Heart left ventricle (tissue), 16 donors: ENCODE measurements around the gene GPBP1. TPM values are rescaled to one million over a fixed set of nuclear protein-coding genes. Genes with fewer than 3 reads are reported as not detected.

Experiments used
- ATAC-seq, 4 donors: fragments of 200-7000 bp; cut with Tn5 transposase; one replicate each; pipeline ENCODE4 v1.9.1; 2020 to 2022; ENCODE audit warnings: moderate library complexity in 4 of 4, mild to moderate bottlenecking in 3 of 4, moderate number of reproducible peaks in 1 of 4
- DNase-seq, 5 donors: peaks; one replicate each; pipeline ENCODE4 v3.0.0-alpha.2; 2020
- H3K27ac ChIP-seq, 12 donors: fragments of 200-600 bp; sonication (generic) in 4 of 12; one replicate each; pipeline versions ENCODE4 v1.5.0 to v1.8.0; 2016 to 2022; ENCODE audit warnings: mild to moderate bottlenecking in 2 of 12
- H3K27me3 ChIP-seq, 9 donors: fragments of 200-600 bp; sonication (generic) in 2 of 9; one replicate each; pipeline versions ENCODE4 v1.5.1 to v1.8.0; 2016 to 2022; ENCODE audit warnings: mild to moderate bottlenecking in 3 of 9
- H3K36me3 ChIP-seq, 9 donors: fragments of 200-600 bp; sonication (generic) in 2 of 9; one replicate each; pipeline versions ENCODE4 v1.5.0 to v1.8.0; 2018 to 2022; ENCODE audit warnings: mild to moderate bottlenecking in 2 of 9
- H3K4me1 ChIP-seq, 12 donors: fragments of 200-600 bp; sonication (generic) in 4 of 12; one replicate each; pipeline versions ENCODE4 v1.5.0 to v1.8.0; 2016 to 2022; ENCODE audit warnings: mild to moderate bottlenecking in 3 of 12
- H3K4me3 ChIP-seq, 12 donors: fragments of 200-600 bp; sonication (generic) in 4 of 12; one replicate each; pipeline versions ENCODE4 v1.5.0 to v1.8.0; 2017 to 2022; ENCODE audit warnings: mild to moderate bottlenecking in 9 of 12, moderate library complexity in 4 of 12
- H3K9me3 ChIP-seq, 12 donors: fragments of 200-600 bp; sonication (generic) in 4 of 12; one replicate each; pipeline versions ENCODE4 v1.5.0 to v1.8.0; 2016 to 2022; ENCODE audit warnings: mild to moderate bottlenecking in 1 of 12
- CTCF ChIP-seq, 12 donors: fragments of 200-600 bp; sonication (generic) in 4 of 12; IDR thresholded peaks; one replicate each; pipeline versions ENCODE4 v1.5.0 to v1.8.0; 2018 to 2022; ENCODE audit warnings: antibody characterized with exemption in 12 of 12, mild to moderate bottlenecking in 5 of 12
- POLR2A ChIP-seq, 2 donors: fragments of 450-650 bp; IDR thresholded peaks; one replicate each; pipeline ENCODE4 v1.6.1; 2017; ENCODE audit warnings: antibody characterized with exemption in 2 of 2, mild to moderate bottlenecking in 2 of 2, moderate library complexity in 2 of 2
- WGBS, 4 donors: extraction: QIAGEN DNeasy Blood & Tissue Kit in 2 of 4; methylation state at CpG; one replicate each; pipeline versions ENCODE4 v1.1.5 to v1.1.7; 2013 to 2018; 5-methylcytosine and 5-hydroxymethylcytosine counted together
- intact Hi-C, 10 donors: fragments of 100-400 bp; cut with DNase I; formaldehyde crosslinking; loops; one replicate each; pipeline versions ENCODE4 v1.11.1 to v1.14.2; 2022
- polyA plus RNA-seq, 2 donors: library from polyadenylated mRNA; stranded (reverse); fragments of 200-250 nt; gene quantifications; one replicate each; pipeline ENCODE4 v1.2.3, GENCODE V29; 2013
- total RNA-seq, 9 donors: library from RNA; depleted of rRNA in 2 of 9; stranded (reverse); fragments of >200 nt in 2 of 9; fragmentation: NEBNext Ultra II Directional in 3 of 9; extraction: Animal tissue kit (Norgen Biotek cat#: 25700) in 3 of 9; gene quantifications; one replicate each; pipeline versions ENCODE4 v1.1.0 to v1.2.4, GENCODE V29; 2016 to 2023
- donor health status: ischemic (EF 13 %, LVEDD 7.1; RV severe dilation, severe dysfunction).
- donor health status: healthy with polysubstance abuse.
- donor health status: DM: no; HTN: yes; CAD: no.
- donor health status: DM: no; HTN: no; CAD: no.
- donor health status: ischemic (EF 25% LVEDD 6.9; RV normal size, moderate dysfunction).
- donor health status: ischemic (EF 25% LVEDD 5.7; RV mildly dilated, moderate dysfunction).
- donor health status: healthy.
- donor health status: DM: yes; HTN: yes; CAD: no.
- donor health status: ischemic (EF 35%, LVEDD 5.7; RV mildly dilated, moderate dysfunction).
- donor health status: nonischemic (EF 11% LVEDD 7.7; RV severe dilation, severe dysfunction).
- donor health status: DM: yes; HTN: yes; CAD: no.
- donor health status: PGD.
- donor health status: ischemic (EF 29% LVEDD 5.4; RV normal size, mild dysfunction).
- donor health status: nonischemic (EF 23%, LVEDD 6.1; RV moderate dilation, normal function).

GPBP1 gene
- total and polyA plus RNA-seq, 11 donors, result 31.0 to 60.9 (median 49.5) TPM

- ATAC-seq, result no peak
Observed at GRCh38 chr5:57137401-57137800, 36.5 kb upstream of the GPBP1 start.

GRCh38 chr5:57152316-57152715 is 21.5 kb upstream of the GPBP1 start:
- ATAC-seq, result no peak
- H3K4me1 ChIP-seq, result no peaks in the 10 kb centered on the region
- H3K27ac ChIP-seq, result no peak overlapping the region
- intact Hi-C loops, result no loop called here
- TF ChIP-seq POLR2A (IDR thresholded peaks at IDR 0.05) (no peak), CTCF (IDR thresholded peaks at IDR 0.05) (no peak)
- H3K36me3 ChIP-seq, result no peaks in the 10 kb centered on the region
- 72 to 83% (median 80%) methylated on average over 4 of the region's 4 CpGs for WGBS, 4 donors
- no peak overlapping the region for H3K4me3 ChIP-seq
- DNase-seq, result no peak
- peaks cover 0 to 4% (median 0%) of the 10 kb centered on the region in 12 donors for H3K9me3 ChIP-seq
- H3K27me3 ChIP-seq, result no peaks in the 10 kb centered on the region

More at GRCh38 chr5:57137401-57137800, 36.5 kb upstream of the GPBP1 start:
- H3K4me3 ChIP-seq, result no peak overlapping the region
- TF ChIP-seq CTCF (IDR thresholded peaks at IDR 0.05), result no peak
- no peak for TF ChIP-seq POLR2A (IDR thresholded peaks at IDR 0.05)
- WGBS, 4 donors, result 65 to 76% (median 73%) methylated on average over 2 of the region's 2 CpGs
- H3K27me3 ChIP-seq, result peaks cover 0 to 2% (median 0%) of the 10 kb centered on the region in 9 donors
- no peak overlapping the region for H3K27ac ChIP-seq
- intact Hi-C loops, result loop anchor here in 9 of 10 donors (5.0 to 10.0 kb wide), 6 partner anchors 85 to 873 kb away; partner anchors contain the start of gene SETD9 (in 2 of the 9)
- no peaks in the 10 kb centered on the region for H3K9me3 ChIP-seq
- no peaks in the 10 kb centered on the region for H3K4me1 ChIP-seq
- H3K36me3 ChIP-seq, result no peaks in the 10 kb centered on the region
- no peak for DNase-seq

GRCh38 chr5:57155033-57155432 is 18.8 kb upstream of the GPBP1 start:
- Histone ChIP-seq H3K4me3 (no peak overlapping the region), H3K27ac (no peak overlapping the region), H3K4me1 (no peaks in the 10 kb centered on the region), H3K9me3 (peaks cover 0 to 14% (median 0%) of the 10 kb centered on the region in 12 donors), H3K36me3 (no peaks in the 10 kb centered on the region), H3K27me3 (no peaks in the 10 kb centered on the region)
- no peak for TF ChIP-seq CTCF (IDR thresholded peaks at IDR 0.05)
- TF ChIP-seq POLR2A (IDR thresholded peaks at IDR 0.05), result no peak
- DNase-seq (no peak), ATAC-seq (no peak)
- intact Hi-C loops, result no loop called here
- 52 to 90% (median 88%) methylated on average over 2 of the region's 2 CpGs for WGBS, 4 donors

GRCh38 chr5:57157131-57157530 is 16.7 kb upstream of the GPBP1 start:
- no peaks in the 10 kb centered on the region for H3K36me3 ChIP-seq
- TF ChIP-seq CTCF (IDR thresholded peaks at IDR 0.05), result no peak
- TF ChIP-seq POLR2A (IDR thresholded peaks at IDR 0.05), result no peak

More at GRCh38 chr5:57157131-57157530, 16.7 kb upstream of the GPBP1 start:
- no peaks in the 10 kb centered on the region for H3K4me1 ChIP-seq
- peaks cover 0 to 14% (median 0%) of the 10 kb centered on the region in 12 donors for H3K9me3 ChIP-seq
- WGBS, 4 donors, result 43 to 69% (median 55%) methylated on average over 2 of the region's 2 CpGs
- no peaks in the 10 kb centered on the region for H3K27me3 ChIP-seq
- ATAC-seq (no peak), DNase-seq (no peak)
- no peak overlapping the region for H3K4me3 ChIP-seq
- no peak overlapping the region for H3K27ac ChIP-seq
- intact Hi-C loops, result no loop called here
